ENCODE data around the gene PRR15.

The PRR15 gene

DNA sequence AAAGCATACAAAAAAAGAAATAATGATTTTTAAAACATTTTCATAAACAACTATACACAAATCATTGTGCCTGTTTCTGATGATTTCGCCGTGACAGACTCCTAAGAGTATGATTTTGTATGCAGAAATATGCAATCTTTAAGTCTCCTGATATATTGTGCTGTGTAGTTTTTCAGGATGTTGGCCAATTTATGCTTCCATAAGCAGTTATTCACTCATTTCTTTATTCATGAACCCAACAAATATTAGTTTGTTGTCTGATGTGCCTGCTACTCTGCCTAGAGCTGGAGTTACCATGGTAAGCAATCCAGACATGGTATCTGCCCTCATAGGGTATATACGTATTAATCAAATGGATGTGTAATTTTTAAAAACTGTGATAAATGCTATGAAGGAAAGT is 40.4 kb downstream of the PRR15 start:
- Histone ChIP-seq H3K4me1 (ENCODE audit: control insufficient read depth, insufficient read depth, low read length) (peaks cover 49% of the 10 kb centered on the region), H3K9ac (ENCODE audit: low read length) (no peak overlapping the region), H3K9me3 (ENCODE audit: control insufficient read depth, low read length) (no peaks in the 10 kb centered on the region), H3K36me3 (ENCODE audit: control insufficient read depth, insufficient read depth, low read length) (no peaks in the 10 kb centered on the region), H3K27me3 (ENCODE audit: control insufficient read depth, insufficient read depth, low read length) (no peaks in the 10 kb centered on the region), H3K4me3 (ENCODE audit: low read length) (no peak overlapping the region)

DNA sequence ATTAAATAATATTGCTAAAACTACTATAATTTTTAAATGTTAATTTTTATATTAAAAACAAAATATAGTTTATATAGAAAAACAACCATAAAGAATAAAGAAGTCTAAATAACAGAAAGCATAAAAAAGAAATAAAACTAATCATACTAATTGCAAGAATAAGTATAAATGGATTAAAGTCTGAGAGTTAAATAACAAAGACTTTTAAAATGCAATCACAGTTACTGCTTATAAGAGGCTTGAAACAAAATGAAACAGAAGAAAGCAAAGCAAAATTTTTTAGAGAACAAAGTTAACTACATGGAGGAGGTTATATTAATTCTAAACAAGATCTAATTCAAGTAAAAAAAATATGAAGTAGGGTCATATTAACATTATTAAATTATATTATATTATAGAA is 41.1 kb downstream of the PRR15 start:
- no peaks in the 10 kb centered on the region for H3K36me3 ChIP-seq (ENCODE audit: control insufficient read depth, insufficient read depth, low read length)
- H3K9me3 ChIP-seq (ENCODE audit: control insufficient read depth, low read length): no peaks in the 10 kb centered on the region
- H3K4me1 ChIP-seq (ENCODE audit: control insufficient read depth, insufficient read depth, low read length): peaks cover 47% of the 10 kb centered on the region
- H3K27me3 ChIP-seq (ENCODE audit: control insufficient read depth, insufficient read depth, low read length): no peaks in the 10 kb centered on the region
- no peak overlapping the region for H3K9ac ChIP-seq (ENCODE audit: low read length)
- H3K4me3 ChIP-seq (ENCODE audit: low read length): no peak overlapping the region

DNA sequence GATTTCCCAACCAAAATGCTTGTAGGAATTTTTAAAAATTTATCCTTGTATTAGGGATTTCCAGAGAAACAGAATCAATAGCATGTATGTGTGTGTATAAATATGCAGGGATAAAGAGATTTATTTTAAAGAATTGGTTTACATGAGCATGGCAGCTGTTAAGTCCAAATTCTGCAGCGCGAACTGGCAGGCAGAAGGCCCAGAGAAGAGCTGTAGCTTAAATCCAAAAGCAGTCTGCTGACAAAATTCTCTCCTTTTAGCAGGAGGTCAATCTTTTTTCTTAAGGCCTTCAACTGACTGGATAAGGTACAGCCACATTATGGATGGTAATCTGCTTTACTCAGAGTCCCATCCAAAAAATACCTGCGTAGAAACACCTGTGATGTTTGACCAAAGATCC is 42.0 kb downstream of the PRR15 start:
- no peaks in the 10 kb centered on the region for H3K9me3 ChIP-seq (ENCODE audit: control insufficient read depth, low read length)
- no peaks in the 10 kb centered on the region for H3K36me3 ChIP-seq (ENCODE audit: control insufficient read depth, insufficient read depth, low read length)
- H3K4me1 ChIP-seq (ENCODE audit: control insufficient read depth, insufficient read depth, low read length): peaks cover 48% of the 10 kb centered on the region
- no peak overlapping the region for H3K9ac ChIP-seq (ENCODE audit: low read length)
- H3K4me3 ChIP-seq (ENCODE audit: low read length): no peak overlapping the region
- H3K27me3 ChIP-seq (ENCODE audit: control insufficient read depth, insufficient read depth, low read length): no peaks in the 10 kb centered on the region

DNA sequence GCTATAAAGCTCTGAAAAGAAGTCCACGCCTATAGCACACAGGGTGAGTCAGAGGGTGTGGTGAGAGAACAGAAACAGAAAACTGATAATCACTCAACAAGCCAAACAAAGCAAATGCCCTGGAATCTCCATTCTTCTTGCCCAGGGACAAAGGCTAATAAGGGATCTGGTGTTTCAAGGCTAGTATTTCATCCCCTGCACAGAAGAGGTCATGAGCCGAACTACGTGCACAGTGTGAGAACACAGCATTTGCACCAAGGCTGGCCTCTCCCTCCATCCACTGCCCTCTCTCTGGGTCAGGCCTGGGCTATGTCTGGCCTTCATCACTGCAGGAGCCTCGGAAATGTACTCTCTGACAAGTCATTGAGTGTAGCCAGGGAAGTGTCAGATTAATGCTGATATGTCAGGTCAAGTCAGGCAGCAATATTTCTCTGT is 42.7 kb downstream of the PRR15 start:
- H3K36me3 ChIP-seq (ENCODE audit: control insufficient read depth, insufficient read depth, low read length): no peaks in the 10 kb centered on the region
- no peak overlapping the region for H3K4me3 ChIP-seq (ENCODE audit: low read length)
- no peaks in the 10 kb centered on the region for H3K27me3 ChIP-seq (ENCODE audit: control insufficient read depth, insufficient read depth, low read length)
- H3K4me1 ChIP-seq (ENCODE audit: control insufficient read depth, insufficient read depth, low read length): peaks cover 44% of the 10 kb centered on the region
- H3K9me3 ChIP-seq (ENCODE audit: control insufficient read depth, low read length): no peaks in the 10 kb centered on the region
- no peak overlapping the region for H3K9ac ChIP-seq (ENCODE audit: low read length)

DNA sequence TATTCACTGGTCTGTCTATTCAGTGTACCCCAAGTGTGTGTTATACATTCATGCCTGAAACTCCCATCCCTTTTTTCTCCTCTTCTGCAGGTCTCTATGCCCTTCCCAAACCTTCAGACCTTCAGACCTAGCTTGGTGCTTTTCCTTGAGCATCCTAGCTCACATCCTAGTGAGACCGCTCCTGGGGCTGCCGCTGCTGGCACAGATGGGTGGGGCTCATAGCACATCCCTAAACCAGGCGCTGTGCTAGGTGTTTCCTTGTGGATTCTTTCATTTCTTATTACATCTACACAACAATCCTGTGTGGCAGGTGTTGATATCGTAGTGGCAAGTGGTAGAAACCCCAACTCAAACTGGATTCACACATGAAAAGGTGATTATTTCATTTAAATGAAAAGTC is 43.2 kb downstream of the PRR15 start:
- H3K36me3 ChIP-seq (ENCODE audit: control insufficient read depth, insufficient read depth, low read length): no peaks in the 10 kb centered on the region
- no peak overlapping the region for H3K4me3 ChIP-seq (ENCODE audit: low read length)
- H3K4me1 ChIP-seq (ENCODE audit: control insufficient read depth, insufficient read depth, low read length): peaks cover 44% of the 10 kb centered on the region
- H3K9ac ChIP-seq (ENCODE audit: low read length): no peak overlapping the region
- no peaks in the 10 kb centered on the region for H3K9me3 ChIP-seq (ENCODE audit: control insufficient read depth, low read length)
- H3K27me3 ChIP-seq (ENCODE audit: control insufficient read depth, insufficient read depth, low read length): no peaks in the 10 kb centered on the region

DNA sequence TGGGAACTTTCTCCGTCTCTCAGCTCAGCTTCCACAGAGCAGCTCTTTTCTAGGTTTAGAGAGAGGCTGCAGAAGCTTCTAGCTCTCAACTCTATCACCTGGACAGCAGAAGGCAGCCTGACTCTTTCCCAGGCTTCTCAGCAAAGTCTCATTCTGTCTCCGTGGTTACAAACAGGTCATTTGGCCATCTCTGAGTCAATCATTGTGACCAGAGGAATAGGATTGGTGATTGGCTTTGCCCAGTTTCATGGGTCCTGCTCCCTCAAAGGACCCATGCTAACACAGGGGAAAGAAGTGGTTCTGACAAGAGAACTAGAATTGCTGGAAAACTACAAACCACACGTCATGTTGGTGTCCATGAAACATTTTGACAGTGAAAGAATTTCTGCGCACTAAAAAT is 43.6 kb downstream of the PRR15 start:
- H3K9ac ChIP-seq (ENCODE audit: low read length): no peak overlapping the region
- H3K4me1 ChIP-seq (ENCODE audit: control insufficient read depth, insufficient read depth, low read length): peaks cover 44% of the 10 kb centered on the region
- no peaks in the 10 kb centered on the region for H3K36me3 ChIP-seq (ENCODE audit: control insufficient read depth, insufficient read depth, low read length)
- H3K9me3 ChIP-seq (ENCODE audit: control insufficient read depth, low read length): no peaks in the 10 kb centered on the region
- no peak overlapping the region for H3K4me3 ChIP-seq (ENCODE audit: low read length)
- no peaks in the 10 kb centered on the region for H3K27me3 ChIP-seq (ENCODE audit: control insufficient read depth, insufficient read depth, low read length)

DNA sequence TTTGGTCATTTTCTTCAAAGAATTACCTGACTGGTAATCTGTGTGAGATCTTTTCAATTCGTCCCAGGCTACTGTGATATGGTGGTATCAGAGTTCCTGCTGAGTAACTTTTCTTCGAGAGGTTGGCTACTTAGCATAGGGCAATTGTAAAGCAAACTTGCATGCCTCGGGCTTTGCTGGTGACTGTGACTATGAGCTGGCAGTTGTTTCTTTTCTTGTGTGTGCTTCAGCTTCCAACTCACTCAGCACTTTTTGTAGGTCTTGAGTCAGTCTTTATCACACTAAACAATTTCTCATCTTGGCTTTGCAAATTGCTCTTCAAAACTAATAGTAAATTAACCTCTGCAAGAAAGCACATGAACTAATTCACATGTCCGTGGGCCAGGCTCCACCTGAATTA is 44.3 kb downstream of the PRR15 start:
- no peaks in the 10 kb centered on the region for H3K27me3 ChIP-seq (ENCODE audit: control insufficient read depth, insufficient read depth, low read length)
- no peaks in the 10 kb centered on the region for H3K36me3 ChIP-seq (ENCODE audit: control insufficient read depth, insufficient read depth, low read length)
- no peak overlapping the region for H3K9ac ChIP-seq (ENCODE audit: low read length)
- H3K4me1 ChIP-seq (ENCODE audit: control insufficient read depth, insufficient read depth, low read length): peaks cover 44% of the 10 kb centered on the region
- no peaks in the 10 kb centered on the region for H3K9me3 ChIP-seq (ENCODE audit: control insufficient read depth, low read length)
- H3K4me3 ChIP-seq (ENCODE audit: low read length): no peak overlapping the region

DNA sequence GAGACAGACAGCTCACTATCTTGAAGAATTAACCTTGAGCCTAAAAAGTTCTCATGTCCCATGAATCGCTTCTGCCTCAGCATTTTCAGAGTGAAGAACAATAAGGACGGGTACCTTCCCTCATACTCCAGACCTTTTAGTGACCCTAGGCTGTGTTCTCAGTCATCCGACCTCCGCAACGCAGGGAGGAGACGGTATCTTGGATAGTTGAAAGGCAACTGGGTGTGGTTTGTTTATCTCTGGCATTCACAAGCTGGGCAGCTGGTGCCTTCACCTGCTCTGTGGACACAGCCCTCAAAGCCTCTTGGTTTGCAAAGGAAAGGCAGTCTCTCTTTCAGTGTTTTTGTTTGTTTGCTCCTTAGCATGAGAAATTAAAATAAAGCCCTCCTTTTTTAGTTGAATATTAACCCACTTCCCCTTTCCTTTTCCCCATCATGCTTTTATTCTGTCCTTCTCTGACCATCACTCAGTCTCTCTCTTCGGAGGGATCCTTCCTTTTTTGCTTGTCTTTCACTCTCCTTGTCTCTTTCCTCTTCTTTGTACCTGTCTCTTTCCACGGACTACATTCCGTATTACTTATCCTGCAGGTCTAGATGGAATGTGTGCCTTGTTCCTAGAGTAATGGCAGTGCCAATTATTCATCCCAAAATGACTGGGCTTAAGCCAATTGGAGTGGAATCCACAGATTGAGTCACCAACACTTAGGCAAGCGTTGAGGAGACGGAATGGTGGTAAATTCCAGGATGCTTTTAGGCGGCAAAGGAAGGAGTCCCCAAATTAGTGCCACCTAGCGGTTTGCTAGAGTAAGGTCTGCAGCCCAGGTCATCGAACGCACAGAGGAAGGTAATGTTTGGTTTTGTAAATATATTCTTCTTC is 45.8 kb downstream of the PRR15 start:
- peaks cover 44% of the 10 kb centered on the region for H3K4me1 ChIP-seq (ENCODE audit: control insufficient read depth, insufficient read depth, low read length)
- H3K27me3 ChIP-seq (ENCODE audit: control insufficient read depth, insufficient read depth, low read length): no peaks in the 10 kb centered on the region
- no peaks in the 10 kb centered on the region for H3K9me3 ChIP-seq (ENCODE audit: control insufficient read depth, low read length)
- H3K9ac ChIP-seq (ENCODE audit: low read length): peak overlapping the region; percentile 6
- no peaks in the 10 kb centered on the region for H3K36me3 ChIP-seq (ENCODE audit: control insufficient read depth, insufficient read depth, low read length)
- no peak overlapping the region for H3K4me3 ChIP-seq (ENCODE audit: low read length)

DNA sequence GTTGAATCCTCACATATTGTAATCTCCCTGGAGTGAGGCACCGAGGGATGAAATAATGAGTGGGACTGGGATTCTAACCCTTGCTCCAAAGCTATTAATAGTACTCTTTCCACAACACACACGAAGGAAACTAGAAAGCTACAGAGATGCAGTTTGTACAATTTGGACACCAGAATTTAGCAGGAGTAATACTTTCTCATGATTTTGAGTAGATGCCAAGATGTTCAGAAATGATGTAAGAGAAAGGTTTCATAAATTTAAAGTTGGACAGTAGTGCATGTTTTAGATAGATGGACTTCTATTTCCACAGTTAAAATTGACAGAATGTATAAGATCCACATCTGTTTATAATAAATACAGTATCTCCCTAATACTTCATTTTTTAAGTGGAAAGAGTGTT is 46.5 kb downstream of the PRR15 start:
- Histone ChIP-seq H3K9me3 (ENCODE audit: control insufficient read depth, low read length) (no peaks in the 10 kb centered on the region), H3K36me3 (ENCODE audit: control insufficient read depth, insufficient read depth, low read length) (no peaks in the 10 kb centered on the region), H3K4me3 (ENCODE audit: low read length) (no peak overlapping the region), H3K9ac (ENCODE audit: low read length) (no peak overlapping the region), H3K4me1 (ENCODE audit: control insufficient read depth, insufficient read depth, low read length) (peaks cover 44% of the 10 kb centered on the region), H3K27me3 (ENCODE audit: control insufficient read depth, insufficient read depth, low read length) (no peaks in the 10 kb centered on the region)

DNA sequence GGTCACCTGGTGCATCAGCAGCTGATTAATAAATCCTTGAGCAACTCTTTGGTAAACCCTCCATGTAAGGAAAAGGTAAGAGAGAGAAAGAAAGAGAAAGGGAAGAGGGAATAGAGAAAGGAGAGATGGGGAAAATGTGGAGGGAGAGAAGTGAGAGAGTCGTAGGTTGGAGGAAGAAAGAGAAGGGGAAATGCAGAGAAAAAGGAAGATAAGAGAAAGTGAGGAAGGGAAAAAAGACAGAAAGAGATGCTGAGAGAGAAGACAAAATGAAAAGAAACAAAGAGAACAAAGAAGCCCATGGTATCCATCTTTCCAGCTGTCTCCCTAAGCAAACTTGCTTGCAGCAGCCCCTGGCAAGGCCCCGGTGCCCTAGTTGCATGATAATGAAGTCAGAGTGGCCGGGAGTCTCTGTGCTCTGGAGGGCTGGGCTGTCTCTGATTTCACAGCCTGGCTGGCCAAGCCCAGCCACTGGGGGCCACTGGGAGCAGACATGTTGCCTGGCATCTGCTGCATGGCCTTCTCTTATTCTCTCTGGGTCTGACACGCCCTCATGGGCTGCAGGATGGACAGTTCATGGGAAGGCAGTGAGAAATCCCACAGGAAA is 48.4 kb downstream of the PRR15 start:
- no peaks in the 10 kb centered on the region for H3K27me3 ChIP-seq (ENCODE audit: control insufficient read depth, insufficient read depth, low read length)
- H3K4me1 ChIP-seq (ENCODE audit: control insufficient read depth, insufficient read depth, low read length): peaks cover 29% of the 10 kb centered on the region
- no peaks in the 10 kb centered on the region for H3K36me3 ChIP-seq (ENCODE audit: control insufficient read depth, insufficient read depth, low read length)
- no peak overlapping the region for H3K9ac ChIP-seq (ENCODE audit: low read length)
- no peaks in the 10 kb centered on the region for H3K9me3 ChIP-seq (ENCODE audit: control insufficient read depth, low read length)
- H3K4me3 ChIP-seq (ENCODE audit: low read length): no peak overlapping the region

DNA sequence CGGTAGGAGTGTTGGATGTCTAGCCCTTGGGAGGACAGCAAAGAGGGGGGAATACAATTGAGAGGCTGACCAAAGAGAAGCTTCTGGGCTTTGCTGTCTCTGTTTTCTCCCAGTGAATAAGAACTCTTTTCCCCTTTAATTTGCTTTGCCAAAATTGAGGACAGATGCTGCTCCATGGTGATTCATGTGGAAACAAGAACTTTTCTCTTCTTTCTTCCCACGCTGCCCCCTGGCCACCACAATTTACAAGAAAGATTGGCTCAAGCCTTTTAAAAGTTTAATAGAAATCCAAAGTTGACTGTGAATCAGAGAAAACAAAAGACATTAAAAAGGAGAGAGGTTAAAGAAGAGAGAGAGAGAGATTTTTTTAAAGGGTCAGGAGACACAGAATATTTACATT is 49.0 kb downstream of the PRR15 start:
- H3K9me3 ChIP-seq (ENCODE audit: control insufficient read depth, low read length): no peaks in the 10 kb centered on the region
- no peaks in the 10 kb centered on the region for H3K36me3 ChIP-seq (ENCODE audit: control insufficient read depth, insufficient read depth, low read length)
- H3K4me3 ChIP-seq (ENCODE audit: low read length): no peak overlapping the region
- H3K27me3 ChIP-seq (ENCODE audit: control insufficient read depth, insufficient read depth, low read length): no peaks in the 10 kb centered on the region
- no peak overlapping the region for H3K9ac ChIP-seq (ENCODE audit: low read length)
- H3K4me1 ChIP-seq (ENCODE audit: control insufficient read depth, insufficient read depth, low read length): peaks cover 23% of the 10 kb centered on the region

DNA sequence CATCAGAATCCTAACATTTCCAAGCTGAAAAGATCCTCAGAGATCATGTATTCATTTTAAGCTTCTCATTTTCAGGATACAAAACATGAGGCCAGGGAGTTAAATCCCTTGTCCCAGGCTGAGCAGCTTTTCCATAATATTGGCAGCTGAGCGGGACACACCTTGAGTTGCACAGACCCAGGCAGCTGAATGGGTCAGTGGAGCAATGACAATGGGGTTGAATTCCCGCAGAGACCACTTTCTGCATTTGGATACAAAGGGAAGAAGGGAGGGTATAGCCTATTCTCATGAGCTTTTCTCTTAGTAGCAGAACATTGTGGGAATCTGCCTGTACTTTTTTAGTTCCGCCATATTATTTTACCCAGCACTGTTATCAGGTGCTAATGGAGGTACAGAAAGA is 49.5 kb downstream of the PRR15 start:
- no peaks in the 10 kb centered on the region for H3K9me3 ChIP-seq (ENCODE audit: control insufficient read depth, low read length)
- peaks cover 19% of the 10 kb centered on the region for H3K4me1 ChIP-seq (ENCODE audit: control insufficient read depth, insufficient read depth, low read length)
- no peaks in the 10 kb centered on the region for H3K36me3 ChIP-seq (ENCODE audit: control insufficient read depth, insufficient read depth, low read length)
- no peaks in the 10 kb centered on the region for H3K27me3 ChIP-seq (ENCODE audit: control insufficient read depth, insufficient read depth, low read length)
- H3K4me3 ChIP-seq (ENCODE audit: low read length): no peak overlapping the region
- no peak overlapping the region for H3K9ac ChIP-seq (ENCODE audit: low read length)

Measured in mucosa of stomach (tissue), 1 donor.